SK-N-DZ (cell line): ENCODE data around the gene CSMD2.
"Not testable (repeated sequence)": the region's sequence is repeated elsewhere in the genome, so short reads cannot be mapped to it uniquely, and the experiment has no call there.

ENCODE experiments used
- DNase-seq: peaks from one replicate; pipeline ENCODE4 v3.0.0-alpha.2; 2015; ENCODE audit warnings: low spot score

The CSMD2 gene

GRCh38 chr1:34113362-34113761, 51.7 kb downstream of the CSMD2 start:
- DNase-seq, result no peak

- DNase-seq, result no peak
Observed at GRCh38 chr1:34108711-34109110, 56.3 kb downstream of the CSMD2 start.

- no peak for DNase-seq
Observed at GRCh38 chr1:34108269-34108668, 56.8 kb downstream of the CSMD2 start.

- no peak for DNase-seq
Observed at GRCh38 chr1:34101151-34101550, 63.9 kb downstream of the CSMD2 start.

GRCh38 chr1:34100332-34100731, 64.7 kb downstream of the CSMD2 start:
- DNase-seq, result no peak

GRCh38 chr1:34092399-34092798, 72.6 kb downstream of the CSMD2 start:
- DNase-seq, result not testable (repeated sequence)

- DNase-seq, result no peak
Observed at GRCh38 chr1:34089731-34090130, 75.3 kb downstream of the CSMD2 start.

- DNase-seq, result no peak
Observed at GRCh38 chr1:34087986-34088385, 77.0 kb downstream of the CSMD2 start.

- no peak for DNase-seq
Observed at GRCh38 chr1:34086561-34086960, 78.5 kb downstream of the CSMD2 start.

GRCh38 chr1:34083974-34084373, 81.1 kb downstream of the CSMD2 start:
- DNase-seq, result no peak

- not testable (repeated sequence) for DNase-seq
Observed at GRCh38 chr1:34082085-34082670, 82.9 kb downstream of the CSMD2 start.

GRCh38 chr1:34078383-34078782, 86.6 kb downstream of the CSMD2 start:
- DNase-seq, result no peak

- DNase-seq, result no peak
Observed at GRCh38 chr1:34075576-34075975, 89.5 kb downstream of the CSMD2 start.

GRCh38 chr1:34073028-34073695, 91.9 kb downstream of the CSMD2 start:
- no peak for DNase-seq

GRCh38 chr1:34070201-34070836, 94.7 kb downstream of the CSMD2 start:
- DNase-seq, result no peak

GRCh38 chr1:34066981-34067603, 97.9 kb downstream of the CSMD2 start:
- no peak for DNase-seq

- no peak for DNase-seq
Observed at GRCh38 chr1:34066166-34066565, 98.9 kb downstream of the CSMD2 start.

GRCh38 chr1:34065498-34065897, 99.5 kb downstream of the CSMD2 start:
- no peak for DNase-seq

- DNase-seq, result no peak
Observed at GRCh38 chr1:34060901-34061415, 104.1 kb downstream of the CSMD2 start.

- DNase-seq, result no peak
Observed at GRCh38 chr1:34060187-34060730, 104.8 kb downstream of the CSMD2 start.

GRCh38 chr1:34057347-34058130, 107.5 kb downstream of the CSMD2 start:
- DNase-seq, result peak; percentile 1
